ENCODE data around the gene BPIFA2.
"Not testable (repeated sequence)": the region's sequence is repeated elsewhere in the genome, so short reads cannot be mapped to it uniquely, and the experiment has no call there.

The BPIFA2 gene, protein sequence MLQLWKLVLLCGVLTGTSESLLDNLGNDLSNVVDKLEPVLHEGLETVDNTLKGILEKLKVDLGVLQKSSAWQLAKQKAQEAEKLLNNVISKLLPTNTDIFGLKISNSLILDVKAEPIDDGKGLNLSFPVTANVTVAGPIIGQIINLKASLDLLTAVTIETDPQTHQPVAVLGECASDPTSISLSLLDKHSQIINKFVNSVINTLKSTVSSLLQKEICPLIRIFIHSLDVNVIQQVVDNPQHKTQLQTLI

DNA sequence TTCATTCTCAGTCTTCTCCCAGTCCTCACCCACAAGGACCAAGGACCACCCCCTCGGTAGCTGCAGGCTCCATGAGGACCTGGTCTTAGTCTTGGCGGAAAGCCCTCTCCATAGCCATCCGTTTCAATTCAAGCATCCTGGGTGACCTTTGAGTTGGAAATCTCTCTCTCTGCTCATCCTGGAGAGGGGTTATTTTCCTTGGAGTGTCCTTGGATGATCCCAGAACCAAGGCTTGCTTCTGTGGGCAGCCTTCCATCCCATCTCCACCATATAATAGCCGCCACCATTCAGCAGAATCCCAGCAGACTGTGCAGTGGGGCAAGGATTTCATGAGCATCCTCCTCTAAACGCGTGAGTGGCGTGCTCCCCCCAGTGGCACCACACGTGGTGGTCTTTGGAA lies at the start of gene BPIFA2:
TSS of gene BPIFA2 (plus strand) at position 301 of the 400 bp plus-strand sequence. CDS start 987 bp downstream, outside the sequence.
- no peak for DNase-seq

DNA sequence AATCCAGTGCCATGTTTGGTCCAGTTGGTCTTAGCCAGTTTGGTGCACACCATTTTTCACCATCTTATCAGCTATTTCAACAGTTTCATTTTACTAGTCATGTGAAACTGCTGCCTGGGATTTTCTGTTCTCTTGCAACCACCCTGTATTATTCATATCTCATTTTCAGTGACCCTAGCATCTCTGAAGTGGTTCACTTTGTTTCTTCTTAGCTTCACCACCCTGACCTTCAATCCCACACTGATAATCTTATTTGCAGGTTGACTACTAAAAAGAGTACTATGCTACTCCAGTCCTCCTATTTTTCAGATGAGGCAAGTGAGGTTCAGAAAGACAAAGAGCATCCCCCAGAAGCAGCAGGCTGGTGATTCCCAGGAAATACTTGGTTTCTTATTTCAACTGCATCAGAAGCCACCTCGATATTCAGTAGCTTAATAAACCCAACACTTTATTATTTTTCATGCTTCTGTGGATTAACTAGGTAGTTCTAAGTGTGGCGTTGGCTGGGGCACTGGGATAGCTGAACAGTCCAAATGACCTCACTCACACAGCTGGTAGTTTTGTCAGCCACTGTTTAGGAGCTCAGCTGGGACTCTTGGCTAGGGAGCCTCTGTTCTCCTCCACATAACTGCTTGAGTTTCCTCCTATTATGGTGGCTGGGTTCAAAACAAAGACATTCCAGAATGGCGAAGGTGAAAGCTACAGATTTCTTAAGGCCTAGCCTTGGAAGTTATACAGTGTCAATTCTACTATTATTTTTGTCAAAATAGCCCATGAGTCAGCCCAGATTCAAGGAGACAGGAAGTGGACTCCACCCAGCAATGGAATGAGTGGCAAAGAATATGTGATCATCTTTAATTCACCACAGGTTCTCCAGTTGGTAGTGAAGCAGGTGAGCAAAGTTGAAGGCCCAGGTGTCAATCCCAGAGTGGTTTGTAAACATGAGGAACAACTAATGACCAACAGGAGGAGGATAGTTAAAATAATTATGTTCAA lies 47.9 kb upstream of the BPIFA2 start:
- no peak for DNase-seq

DNA sequence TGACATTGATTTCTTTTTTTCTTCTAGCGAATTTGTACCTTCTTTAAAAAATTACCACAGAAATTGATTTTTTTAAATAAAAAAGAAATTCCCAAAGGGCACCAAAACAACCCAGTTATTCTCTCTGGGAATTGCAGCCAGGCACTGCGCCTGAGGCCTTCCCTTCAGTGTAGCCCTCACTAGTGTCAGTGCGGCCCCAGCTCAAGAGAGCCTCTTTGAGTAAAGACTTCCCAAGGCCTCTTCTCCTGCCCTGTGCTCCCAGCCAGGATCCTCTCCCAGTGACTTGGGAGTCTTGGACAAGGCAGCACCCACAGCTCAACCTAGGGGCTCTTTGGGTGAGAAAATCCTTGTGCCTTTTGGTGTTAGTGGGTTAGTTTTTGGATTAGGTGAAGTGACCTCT lies 47.0 kb upstream of the BPIFA2 start:
- DNase-seq = no peak

DNA sequence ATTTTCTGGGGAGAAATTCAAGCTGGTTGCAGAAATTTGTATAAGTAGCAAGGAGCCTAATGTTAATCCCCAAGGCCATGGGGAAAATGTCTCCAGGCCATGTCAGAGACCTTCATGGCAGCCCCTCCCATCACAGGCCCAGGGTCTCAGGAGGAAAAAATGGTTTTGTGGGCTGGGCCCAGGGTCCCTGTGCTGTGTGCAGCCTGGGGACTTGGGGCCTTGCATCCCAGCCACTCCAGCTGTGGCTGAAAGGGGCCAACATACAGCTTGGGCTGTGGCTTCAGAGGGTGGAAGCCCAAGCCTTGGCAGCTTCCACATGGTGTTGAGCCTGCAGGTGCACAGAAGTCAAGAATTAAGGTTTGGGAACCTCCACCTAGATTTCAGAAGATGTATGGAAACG lies 45.7 kb upstream of the BPIFA2 start:
- not testable (repeated sequence) for DNase-seq

DNA sequence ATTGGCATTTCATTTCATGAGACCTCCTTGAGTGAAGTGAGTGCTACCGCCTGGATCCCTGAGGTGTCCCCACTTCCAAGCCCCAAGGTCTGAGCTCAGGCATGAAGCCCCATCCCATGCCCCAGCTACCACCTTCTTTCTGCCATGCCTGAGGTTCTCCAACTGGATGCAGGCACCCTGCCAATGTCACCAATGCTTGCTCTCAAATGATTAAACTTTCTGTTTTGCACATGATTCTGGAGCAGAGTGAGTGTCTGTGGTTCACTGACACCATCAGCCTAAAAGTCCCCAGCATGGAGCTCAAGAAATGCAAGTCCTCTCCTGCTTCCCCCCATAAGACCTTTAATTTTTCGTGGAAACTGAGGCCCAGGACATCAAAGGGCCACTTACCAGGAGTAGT lies 43.7 kb upstream of the BPIFA2 start:
- no peak for DNase-seq

DNA sequence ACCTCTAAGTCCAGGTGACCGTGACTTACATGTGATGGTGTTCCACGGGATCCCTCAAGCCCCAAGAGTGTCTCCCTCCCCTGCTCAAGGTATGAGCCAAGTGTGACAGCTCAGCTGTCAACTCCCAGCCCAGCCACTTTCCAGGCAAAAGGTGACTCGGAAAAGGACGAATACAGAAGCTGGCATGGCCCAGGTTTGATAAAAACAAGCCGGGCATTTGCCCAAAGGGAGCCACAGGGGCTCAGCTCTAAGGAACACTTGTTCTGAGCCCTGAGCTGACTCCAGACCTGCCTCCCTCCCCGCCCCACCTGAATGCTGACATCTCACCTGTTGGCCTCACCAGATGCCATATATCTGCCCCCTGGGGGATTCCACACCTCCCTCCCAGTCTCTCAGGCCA lies 43.0 kb upstream of the BPIFA2 start:
- no peak for DNase-seq

DNA sequence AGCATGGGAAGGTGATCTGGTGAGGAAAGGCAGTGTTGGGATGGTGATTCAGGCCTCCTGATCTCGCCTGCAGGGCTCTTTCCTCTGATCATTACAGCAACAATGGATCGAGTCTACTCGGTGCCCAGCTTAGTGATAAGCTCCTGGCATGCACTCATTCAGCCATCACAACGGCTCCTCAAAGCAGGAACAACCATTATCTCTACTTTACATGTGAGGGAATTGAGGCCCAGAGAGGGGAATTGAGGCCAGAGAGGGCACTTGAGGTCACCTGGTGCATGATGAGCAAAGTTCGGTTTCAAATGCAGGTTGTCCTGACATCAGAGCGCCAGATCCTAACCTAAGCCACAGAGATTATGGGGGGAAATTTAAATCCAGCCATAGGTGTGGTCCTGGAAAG lies 42.0 kb upstream of the BPIFA2 start:
- no peak for DNase-seq

DNA sequence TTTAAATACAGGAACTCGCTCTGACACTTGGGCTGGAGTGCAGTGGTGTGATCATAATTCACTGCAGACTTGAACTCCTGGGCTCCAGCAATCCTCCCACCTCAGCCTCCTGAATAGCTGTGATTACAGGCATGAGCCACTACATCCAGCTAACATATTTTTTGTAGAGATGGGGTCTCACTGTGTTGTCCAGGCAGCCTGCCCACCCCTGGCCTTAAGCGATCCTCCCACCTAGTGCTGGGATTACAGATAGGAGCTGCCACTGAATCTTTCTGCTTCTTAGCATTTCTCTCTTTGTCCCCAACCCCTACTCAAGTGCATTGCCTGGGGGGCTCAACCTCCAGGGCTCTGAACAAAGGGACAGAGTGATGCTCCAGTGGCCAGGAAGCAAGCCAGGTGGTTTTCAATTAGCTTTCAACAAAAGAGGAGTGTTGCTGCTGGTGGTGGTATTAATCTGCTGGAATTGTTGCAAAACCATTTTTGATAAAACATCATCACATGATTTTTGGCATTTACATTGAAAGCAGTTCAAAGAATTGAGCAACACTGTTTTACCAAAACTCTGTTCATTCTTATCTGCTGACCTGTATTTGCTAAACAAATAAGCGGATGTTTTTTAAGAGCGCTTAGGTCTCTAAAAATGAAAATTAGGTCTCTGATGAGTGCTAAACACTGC lies 40.4 kb upstream of the BPIFA2 start:
- no peak for DNase-seq

DNA sequence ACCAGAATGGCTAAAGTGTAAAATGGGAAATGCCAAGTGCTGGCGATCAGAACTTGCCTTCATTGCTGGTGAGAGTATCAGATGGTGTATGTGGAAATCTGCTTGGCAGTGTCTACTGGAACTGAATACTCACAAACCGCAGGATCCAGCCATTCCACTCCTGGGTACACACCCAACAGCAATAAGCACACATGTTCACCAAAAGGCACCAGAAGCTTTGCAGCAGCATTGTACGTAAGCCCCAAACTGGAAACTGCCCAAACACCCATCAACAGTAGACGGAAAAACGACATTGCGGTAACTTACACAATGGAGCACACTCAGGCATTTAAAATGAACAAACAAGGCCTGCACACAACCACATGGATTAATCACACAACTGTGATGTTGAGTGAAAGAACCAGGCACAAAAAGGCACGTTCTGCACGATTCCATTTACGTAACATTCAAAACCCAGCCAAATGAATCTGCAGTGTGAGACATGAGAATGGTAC lies 37.3 kb upstream of the BPIFA2 start:
- DNase-seq = no peak

DNA sequence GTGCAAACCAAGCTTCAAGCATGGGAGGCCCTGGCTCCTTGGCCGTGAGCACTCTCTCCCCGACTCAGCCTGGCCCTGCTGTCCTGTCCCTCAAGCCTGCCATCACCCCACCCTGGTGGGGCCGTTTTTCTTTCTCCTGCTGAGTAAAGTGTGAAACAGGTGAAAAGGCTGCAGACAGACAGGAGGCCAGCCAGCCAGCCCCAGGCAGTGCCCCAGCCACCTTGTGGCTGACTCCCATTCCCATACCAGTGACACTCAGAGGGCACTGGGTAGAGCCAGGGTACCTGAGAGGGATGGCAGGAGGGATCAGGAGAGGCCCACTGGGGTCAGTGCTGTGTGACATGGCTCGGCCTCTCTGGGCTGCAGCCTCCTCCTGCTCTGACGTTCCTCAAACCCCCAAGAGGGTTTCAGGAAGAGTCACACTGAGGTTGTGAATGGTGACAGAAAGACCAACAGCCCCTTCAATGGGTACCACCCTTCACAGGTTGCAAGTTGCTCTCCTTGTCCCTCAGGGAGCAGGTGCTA lies 35.9 kb upstream of the BPIFA2 start:
- no peak for DNase-seq

DNA sequence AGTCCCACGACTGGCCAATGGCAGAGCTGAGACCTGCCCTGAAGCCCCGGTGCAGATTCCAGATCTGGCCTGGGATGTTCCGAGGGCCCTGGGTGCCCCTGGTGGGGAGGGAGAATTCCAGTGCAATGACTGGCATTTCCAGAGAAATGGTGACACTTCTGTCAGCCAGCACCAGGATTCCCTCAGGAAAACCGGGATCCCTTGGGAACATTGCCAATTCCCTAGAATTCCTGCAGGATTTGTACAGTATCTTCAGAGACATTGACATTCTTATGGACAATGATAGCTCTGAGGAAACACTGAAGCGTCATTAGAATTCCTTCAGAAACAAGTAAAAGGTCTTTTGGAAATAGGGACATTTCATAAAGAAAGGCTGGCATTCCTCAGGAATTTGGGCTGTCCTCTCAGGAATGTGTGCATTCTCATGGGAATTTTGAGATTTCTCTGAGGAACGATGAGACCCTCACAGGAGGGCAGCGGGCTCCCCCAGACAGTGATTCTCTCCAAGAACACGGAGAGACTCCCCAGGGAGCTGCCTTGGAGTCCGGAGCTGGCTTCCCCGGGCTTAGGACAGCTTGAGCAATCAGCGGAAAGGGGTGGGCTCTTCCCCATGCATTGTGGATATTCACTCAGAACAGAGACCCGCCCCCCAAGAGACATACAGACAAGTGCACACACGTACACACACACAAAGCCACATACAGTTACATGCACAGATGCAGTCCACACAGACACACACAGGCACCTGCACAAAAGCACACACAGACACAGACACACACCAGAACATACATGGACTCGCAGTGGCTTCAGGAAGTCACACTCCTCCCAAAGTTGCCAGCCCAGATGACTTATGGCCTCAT lies 35.2 kb upstream of the BPIFA2 start:
- DNase-seq = no peak

DNA sequence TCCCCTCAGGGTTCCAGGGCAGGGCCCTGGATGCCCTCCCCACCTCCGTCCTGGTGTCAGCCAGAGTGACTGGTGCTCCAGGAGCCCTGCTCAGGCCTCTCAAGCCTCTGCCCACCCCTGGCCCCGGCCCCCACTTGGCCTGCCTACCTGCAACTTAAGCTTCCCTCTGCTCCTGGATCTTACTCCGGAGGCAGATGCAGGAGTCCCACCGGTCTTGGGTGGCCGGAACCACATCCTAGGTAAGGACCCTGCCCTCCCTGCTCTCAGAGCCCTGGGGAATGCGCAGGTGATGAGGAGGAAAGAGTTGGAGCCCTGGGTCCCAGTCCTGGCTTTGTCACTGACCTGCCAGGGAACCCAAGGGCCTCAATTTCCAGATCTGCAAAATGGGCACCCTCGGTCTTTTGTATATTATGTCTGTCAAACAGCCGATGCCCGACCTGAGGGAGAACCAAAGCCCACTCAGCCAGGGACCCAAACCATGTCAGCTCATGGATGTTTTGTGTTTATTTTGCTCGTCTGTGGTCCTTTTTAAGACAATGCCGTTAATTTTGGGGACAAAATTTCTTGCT lies 34.5 kb upstream of the BPIFA2 start:
- DNase-seq = no peak

DNA sequence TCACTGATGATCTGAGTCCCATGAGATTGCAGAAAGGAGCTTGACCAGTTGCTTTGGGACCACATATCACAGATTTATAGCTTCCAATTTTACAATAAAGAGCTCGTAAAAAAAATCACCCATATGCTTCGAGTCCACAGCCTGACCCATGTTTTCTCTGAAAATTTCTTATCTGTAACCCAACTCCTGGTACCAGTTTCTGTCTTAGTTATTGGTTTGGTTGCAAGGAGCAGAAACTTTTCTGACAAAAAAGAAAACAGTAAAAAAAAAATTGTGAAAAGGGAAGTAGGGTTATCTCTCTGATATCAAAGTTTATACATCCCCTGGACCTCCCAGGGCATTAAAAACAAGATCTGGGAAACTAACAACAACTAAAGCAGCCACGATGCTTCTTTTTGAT lies 30.8 kb upstream of the BPIFA2 start:
- DNase-seq = no peak

DNA sequence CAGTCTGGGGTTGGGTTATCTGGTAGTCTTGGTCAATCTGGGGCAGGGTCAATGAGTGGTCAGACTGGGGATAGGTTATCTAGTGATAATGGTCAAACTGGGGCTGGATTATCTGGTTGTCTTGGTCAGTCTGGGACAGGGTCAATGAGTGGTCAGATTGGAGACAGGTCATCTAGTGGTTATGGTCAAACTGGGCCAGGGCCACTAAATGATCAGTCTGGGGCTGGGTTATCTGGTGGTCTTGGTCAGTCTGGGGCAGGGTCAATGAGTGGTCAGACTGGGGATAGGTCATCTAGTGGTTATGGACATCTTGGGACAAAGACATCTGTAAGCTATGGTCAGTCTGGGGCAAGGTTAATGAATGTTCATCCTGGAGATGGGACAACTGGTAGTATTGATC lies 28.5 kb upstream of the BPIFA2 start:
- DNase-seq = no peak

DNA sequence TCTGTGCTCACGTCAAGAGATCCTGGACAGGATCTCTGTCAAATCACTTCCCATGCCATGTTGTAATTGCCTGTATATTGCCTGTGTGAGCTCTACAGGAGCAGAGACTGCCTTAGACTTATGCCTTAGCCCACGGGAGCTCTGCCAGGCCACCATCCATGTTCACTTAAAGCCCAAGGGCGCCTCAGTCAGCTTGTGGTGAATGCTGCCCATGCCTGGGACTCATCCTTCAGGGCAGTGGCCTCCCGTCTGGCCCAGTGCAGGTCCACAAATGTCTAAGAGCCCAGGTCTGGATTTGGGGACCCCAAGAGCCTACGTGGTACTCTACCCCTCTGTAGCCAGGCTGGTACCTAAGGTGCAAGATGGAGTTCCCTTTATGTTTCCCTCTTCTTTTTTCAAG lies 22.4 kb upstream of the BPIFA2 start:
- no peak for DNase-seq

DNA sequence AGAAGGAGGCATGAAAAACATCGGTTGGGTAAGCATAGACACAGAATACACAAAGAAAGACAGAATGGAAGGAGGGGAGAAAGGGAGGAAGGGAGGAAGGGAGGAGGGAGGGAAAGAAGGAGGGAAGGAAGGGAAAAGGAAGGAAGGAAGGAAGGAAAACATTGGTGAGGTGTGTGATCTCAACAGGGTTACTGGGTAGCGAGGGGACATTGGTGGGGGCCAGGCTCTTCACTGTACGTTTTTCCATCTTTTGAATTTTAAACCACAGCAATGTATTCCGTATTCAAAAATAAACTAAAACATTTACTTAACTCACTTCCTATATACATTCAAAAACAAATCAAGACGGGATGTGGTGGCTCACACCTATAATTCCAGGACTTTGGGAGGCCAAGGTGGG lies 20.7 kb upstream of the BPIFA2 start:
- DNase-seq = no peak

DNA sequence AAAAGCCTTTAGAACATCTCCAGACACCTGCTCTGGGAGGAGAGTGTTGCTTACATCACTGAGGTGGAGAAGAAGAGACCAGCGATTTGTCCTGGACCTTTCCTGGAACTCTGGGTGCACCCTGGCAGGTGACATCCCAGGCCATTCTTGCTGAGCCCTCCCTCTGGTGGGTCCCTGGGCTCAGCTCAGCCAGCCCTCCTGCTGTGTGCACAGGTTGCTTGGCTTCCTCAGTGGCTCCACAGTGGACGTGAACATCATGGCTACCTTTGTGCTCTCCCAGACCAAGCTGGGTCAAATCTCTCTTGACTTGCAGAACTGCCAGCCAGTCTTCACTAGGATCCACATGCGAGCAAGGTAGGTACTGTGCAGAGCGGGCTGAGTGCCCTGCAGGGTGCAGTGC lies 19.9 kb upstream of the BPIFA2 start:
- no peak for DNase-seq

DNA sequence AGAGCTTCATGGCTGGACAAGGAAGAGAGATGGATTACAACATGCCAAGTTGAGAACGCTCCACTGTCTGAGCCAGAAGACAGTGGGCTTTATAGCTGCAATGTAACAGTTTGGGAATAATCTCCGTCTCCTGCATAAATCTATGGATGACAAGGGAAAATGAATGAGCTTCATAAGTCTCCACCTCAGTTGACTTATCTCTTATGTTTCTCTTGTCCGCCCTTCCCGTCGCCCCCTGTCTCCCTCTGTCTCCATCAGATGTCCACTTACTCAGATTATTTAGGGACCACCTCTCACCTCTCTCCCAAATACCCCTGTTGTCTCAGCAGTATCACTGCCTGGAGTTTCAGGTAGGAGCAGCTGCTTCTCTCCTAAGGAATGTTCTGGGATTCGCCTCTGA lies 13.7 kb upstream of the BPIFA2 start:
- DNase-seq = no peak

DNA sequence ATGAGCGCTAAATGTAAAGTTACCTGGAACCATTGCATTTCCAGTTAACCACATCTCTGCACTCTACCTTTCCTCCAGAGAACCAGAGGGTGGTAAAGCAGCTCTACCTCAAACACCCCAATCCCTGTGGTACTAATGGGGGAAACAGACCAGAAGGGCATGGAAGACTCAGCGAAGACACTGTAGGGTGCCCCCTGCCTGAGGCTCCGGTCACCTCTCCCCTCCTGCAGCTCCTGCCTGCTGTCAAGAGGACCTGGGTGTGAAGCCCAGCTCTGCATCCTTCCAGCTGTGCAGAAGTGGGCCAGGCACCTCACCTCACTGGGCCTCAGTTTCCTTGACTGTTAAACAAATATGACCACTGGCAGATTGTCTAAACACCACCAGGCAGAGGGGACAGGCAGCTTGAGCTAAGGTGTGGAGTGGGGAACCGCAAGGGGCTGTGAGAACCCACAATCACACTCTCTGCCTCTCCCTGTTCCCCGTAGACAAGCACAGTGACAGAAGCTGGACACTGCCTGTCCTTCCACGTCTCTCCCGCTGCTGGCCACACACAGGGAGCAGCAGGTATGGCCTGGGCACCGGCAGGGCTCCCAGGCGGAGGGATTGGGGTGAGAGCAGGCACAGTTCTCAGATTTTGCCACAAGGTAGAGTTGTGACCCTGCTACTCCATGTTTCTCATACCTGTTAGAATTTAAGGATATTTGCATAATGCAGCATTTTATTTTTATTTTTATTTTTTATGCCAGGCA lies 9.1 kb upstream of the BPIFA2 start:
- no peak for DNase-seq

DNA sequence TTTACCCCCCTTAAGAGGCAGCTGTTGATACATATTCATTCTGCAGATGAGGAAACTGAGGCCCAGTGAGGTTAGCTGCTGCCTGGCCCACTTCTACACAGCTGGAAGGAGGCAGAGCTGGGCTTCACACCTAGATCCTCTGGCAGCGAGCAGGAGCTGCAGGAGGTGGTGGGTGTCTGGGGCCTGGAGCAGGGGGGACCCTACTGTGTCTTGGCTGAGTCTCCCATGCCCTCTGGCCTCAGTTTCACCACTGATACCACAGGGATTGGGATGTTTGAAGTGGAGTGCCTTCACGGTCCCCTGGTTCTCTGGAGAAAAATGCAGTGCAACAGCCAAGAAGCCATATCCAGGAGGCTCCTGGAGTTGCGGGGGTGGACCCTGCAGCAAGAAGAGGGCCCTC lies 8.2 kb upstream of the BPIFA2 start:
- DNase-seq = no peak

DNA sequence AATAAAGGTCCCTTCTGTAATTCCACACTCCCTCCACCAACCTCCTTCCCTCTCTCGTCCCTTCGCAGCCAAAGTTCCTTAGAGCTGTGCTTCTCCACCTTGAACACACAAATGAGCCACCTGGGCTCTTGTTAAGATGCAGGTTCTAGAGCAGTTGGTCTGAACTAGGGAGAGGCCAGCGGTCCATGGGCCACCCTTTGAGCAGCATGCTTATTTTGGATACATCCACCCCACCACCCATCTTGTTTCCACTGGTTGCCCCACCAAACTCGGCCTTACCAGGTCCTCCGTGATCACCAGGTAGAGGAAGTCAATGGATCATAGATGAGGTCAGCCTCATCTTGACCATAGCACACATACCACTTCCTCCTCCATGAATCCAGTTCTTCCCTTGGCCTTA lies 7.3 kb upstream of the BPIFA2 start:
- no peak for DNase-seq
